ENCODE results near the gene CRYBG1. TPM values are rescaled to one million over a fixed set of nuclear protein-coding genes. Genes with fewer than 3 reads are reported as not detected.
"Not testable (repeated sequence)": the region's sequence is repeated elsewhere in the genome, so short reads cannot be mapped to it uniquely, and the experiment has no call there.

CRYBG1 gene
- total RNA-seq, 1 experiment from 2014 or later = 2.9 TPM

DNA sequence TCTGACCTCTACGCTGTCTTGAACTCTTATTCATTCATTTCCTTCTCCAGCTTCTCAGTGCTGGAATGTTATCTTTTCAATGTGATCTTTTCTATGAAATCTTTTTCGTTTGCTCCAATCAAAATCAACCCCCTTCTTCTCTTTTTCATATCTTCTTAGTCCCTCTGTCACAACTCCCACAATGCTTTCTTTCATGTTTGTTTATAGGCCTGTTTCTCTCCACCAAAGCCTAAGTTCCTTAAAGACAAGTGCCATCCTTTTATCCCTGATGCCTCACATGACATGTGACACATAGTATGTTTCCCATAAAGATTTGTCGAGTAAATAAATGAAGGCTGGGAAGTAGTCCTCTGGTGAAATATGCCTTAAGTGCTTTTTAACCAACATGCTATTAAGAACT, 38.1 kb downstream of the CRYBG1 start:
- CTCF ChIA-PET = no interaction called here
- intact Hi-C loops (cut with micrococcal nuclease; ENCODE audit: unreplicated experiment) = no loop called here
- BruUV-seq (replicated peaks) = no TSS peak

DNA sequence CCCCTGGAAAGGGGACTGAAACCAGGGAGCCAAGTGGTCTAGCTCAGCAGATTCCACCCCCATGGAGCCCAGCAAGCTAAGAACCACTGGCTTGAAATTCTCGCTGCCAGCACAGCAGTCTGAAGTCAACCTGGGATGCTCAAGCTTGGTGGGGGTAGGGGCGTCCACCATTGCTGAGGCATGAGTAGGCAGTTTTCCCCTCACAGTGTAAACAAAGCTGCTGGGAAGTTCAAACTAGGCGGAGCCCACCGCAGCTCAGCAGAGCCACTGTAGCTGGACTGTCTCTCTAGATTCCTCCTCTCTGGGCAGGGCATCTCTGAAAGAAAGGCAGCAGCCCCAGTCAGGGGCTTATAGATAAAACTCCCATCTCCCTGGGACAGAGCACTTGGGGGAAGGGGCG, 44.5 kb downstream of the CRYBG1 start:
- H3K27me3 ChIP-seq (replicated peaks; ENCODE audit: insufficient read depth, low read depth, low read length, poor library complexity); H3K36me3 ChIP-seq (ENCODE audit: insufficient read depth, low read length, poor library complexity, severe bottlenecking); intact Hi-C loops (cut with micrococcal nuclease; ENCODE audit: unreplicated experiment); H3K9me3 ChIP-seq (ENCODE audit: low read depth, low read length, poor library complexity, severe bottlenecking); H3K27ac ChIP-seq (ENCODE audit: low read depth, low read length, poor library complexity, severe bottlenecking); BruUV-seq (replicated peaks); POLR2A ChIA-PET (ENCODE audit: low non-redundant PET); DNase-seq (ENCODE audit: low spot score); H3K4me1 ChIP-seq (ENCODE audit: insufficient read depth, low read length, poor library complexity, severe bottlenecking); H3K4me3 ChIP-seq (ENCODE audit: low read depth, low read length, poor library complexity, severe bottlenecking): not testable (repeated sequence)
- CTCF ChIA-PET = interaction anchor here (0.5 to 0.8 kb wide), 2 partner anchors 9 to 44 kb away, joined by 3 to 4 read pairs; partner anchors contain the start of gene CRYBG1

More for the DNA sequence above, 38.1 kb downstream of the CRYBG1 start:
- Histone ChIP-seq H3K9me3 (ENCODE audit: low read depth, low read length, poor library complexity, severe bottlenecking) (no peaks in the 10 kb centered on the region), H3K4me3 (ENCODE audit: low read depth, low read length, poor library complexity, severe bottlenecking) (no peak overlapping the region), H3K27me3 (replicated peaks; ENCODE audit: insufficient read depth, low read depth, low read length, poor library complexity) (no peaks in the 10 kb centered on the region), H3K27ac (ENCODE audit: low read depth, low read length, poor library complexity, severe bottlenecking) (no peak overlapping the region), H3K4me1 (ENCODE audit: insufficient read depth, low read length, poor library complexity, severe bottlenecking) (peaks cover 7% of the 10 kb centered on the region), H3K36me3 (ENCODE audit: insufficient read depth, low read length, poor library complexity, severe bottlenecking) (no peaks in the 10 kb centered on the region)
- no peak for DNase-seq (ENCODE audit: low spot score)
- POLR2A ChIA-PET (ENCODE audit: low non-redundant PET) = no interaction called here
- TF ChIP-seq EZH2 (IDR thresholded peaks at IDR 0.05; ENCODE audit: borderline replicate concordance, low read depth, low read length, poor library complexity, severe bottlenecking) = no peak
- TF ChIP-seq, protein P1, sequence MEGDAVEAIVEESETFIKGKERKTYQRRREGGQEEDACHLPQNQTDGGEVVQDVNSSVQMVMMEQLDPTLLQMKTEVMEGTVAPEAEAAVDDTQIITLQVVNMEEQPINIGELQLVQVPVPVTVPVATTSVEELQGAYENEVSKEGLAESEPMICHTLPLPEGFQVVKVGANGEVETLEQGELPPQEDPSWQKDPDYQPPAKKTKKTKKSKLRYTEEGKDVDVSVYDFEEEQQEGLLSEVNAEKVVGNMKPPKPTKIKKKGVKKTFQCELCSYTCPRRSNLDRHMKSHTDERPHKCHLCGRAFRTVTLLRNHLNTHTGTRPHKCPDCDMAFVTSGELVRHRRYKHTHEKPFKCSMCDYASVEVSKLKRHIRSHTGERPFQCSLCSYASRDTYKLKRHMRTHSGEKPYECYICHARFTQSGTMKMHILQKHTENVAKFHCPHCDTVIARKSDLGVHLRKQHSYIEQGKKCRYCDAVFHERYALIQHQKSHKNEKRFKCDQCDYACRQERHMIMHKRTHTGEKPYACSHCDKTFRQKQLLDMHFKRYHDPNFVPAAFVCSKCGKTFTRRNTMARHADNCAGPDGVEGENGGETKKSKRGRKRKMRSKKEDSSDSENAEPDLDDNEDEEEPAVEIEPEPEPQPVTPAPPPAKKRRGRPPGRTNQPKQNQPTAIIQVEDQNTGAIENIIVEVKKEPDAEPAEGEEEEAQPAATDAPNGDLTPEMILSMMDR (conservative IDR thresholded peaks at IDR 0.05; ENCODE audit: low read depth, low read length) = no peak

DNA sequence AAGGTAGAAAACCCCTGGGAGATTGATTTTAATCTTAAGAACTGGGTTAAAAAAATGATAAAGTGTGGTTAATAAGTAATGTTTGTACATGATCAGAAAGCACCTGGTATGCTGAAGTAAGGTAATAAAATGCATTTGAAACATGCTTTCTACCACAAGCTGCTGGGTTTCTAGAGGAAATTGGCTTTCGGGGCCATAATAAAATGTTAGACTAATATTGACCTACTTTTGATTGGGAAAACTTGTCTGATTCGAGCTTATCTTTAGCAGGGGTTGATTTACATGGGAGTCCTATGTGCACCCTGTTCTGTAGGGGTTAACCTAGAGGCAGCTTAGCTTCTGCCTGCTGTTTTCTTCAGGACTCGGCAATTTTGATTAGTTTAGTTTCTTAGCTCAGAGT, 50.5 kb downstream of the CRYBG1 start:
- H3K4me3 ChIP-seq (ENCODE audit: low read depth, low read length, poor library complexity, severe bottlenecking) = no peak overlapping the region
- H3K27me3 ChIP-seq (replicated peaks; ENCODE audit: insufficient read depth, low read depth, low read length, poor library complexity) = no peaks in the 10 kb centered on the region
- ChIA-PET CTCF (no interaction called here), POLR2A (ENCODE audit: low non-redundant PET) (no interaction called here)
- no peaks in the 10 kb centered on the region for H3K36me3 ChIP-seq (ENCODE audit: insufficient read depth, low read length, poor library complexity, severe bottlenecking)
- TF ChIP-seq, protein P1 (conservative IDR thresholded peaks at IDR 0.05; ENCODE audit: low read depth, low read length) = no peak
- TF ChIP-seq EZH2 (IDR thresholded peaks at IDR 0.05; ENCODE audit: borderline replicate concordance, low read depth, low read length, poor library complexity, severe bottlenecking) = no peak
- peaks cover 38% of the 10 kb centered on the region for H3K4me1 ChIP-seq (ENCODE audit: insufficient read depth, low read length, poor library complexity, severe bottlenecking)
- H3K9me3 ChIP-seq (ENCODE audit: low read depth, low read length, poor library complexity, severe bottlenecking) = no peaks in the 10 kb centered on the region
- DNase-seq (ENCODE audit: low spot score) = no peak
- no peak overlapping the region for H3K27ac ChIP-seq (ENCODE audit: low read depth, low read length, poor library complexity, severe bottlenecking)
- intact Hi-C loops (cut with micrococcal nuclease; ENCODE audit: unreplicated experiment) = no loop called here
- BruUV-seq (replicated peaks) = no TSS peak

DNA sequence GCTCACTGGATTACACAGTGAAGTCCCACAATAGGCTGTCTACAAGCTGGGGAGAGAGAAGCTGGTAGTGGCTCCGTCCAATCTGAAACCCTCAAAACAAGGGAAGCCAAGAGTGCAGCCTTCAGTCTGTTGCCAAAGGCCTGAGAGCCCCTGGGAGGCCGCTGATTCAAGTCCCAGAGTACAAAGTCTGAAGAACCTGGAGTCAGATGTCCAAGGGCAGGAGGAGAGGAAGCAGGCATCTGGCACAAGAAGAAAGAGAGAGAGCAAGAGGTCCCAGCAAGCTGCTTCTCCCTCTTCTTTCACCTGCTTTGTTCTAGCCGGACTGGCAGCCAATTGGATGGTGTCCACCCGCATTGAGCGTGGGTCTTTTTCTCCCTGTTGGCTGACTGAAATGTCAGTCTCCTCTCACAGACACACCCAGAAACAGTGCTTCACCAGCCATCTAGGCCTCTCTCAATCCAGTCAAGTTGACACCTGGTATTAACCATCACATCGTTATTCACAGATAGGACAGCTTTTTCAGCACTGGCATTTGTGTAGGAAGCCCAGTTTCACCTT, 51.2 kb downstream of the CRYBG1 start:
- Histone ChIP-seq H3K36me3 (ENCODE audit: insufficient read depth, low read length, poor library complexity, severe bottlenecking) (no peaks in the 10 kb centered on the region), H3K27me3 (replicated peaks; ENCODE audit: insufficient read depth, low read depth, low read length, poor library complexity) (no peaks in the 10 kb centered on the region), H3K9me3 (ENCODE audit: low read depth, low read length, poor library complexity, severe bottlenecking) (no peaks in the 10 kb centered on the region), H3K4me3 (ENCODE audit: low read depth, low read length, poor library complexity, severe bottlenecking) (no peak overlapping the region), H3K4me1 (ENCODE audit: insufficient read depth, low read length, poor library complexity, severe bottlenecking) (peaks cover 43% of the 10 kb centered on the region), H3K27ac (ENCODE audit: low read depth, low read length, poor library complexity, severe bottlenecking) (no peak overlapping the region)
- TF ChIP-seq EZH2 (IDR thresholded peaks at IDR 0.05; ENCODE audit: borderline replicate concordance, low read depth, low read length, poor library complexity, severe bottlenecking) = no peak
- TF ChIP-seq, protein P1 (conservative IDR thresholded peaks at IDR 0.05; ENCODE audit: low read depth, low read length) = no peak
- BruUV-seq (replicated peaks) = no TSS peak
- ChIA-PET CTCF (no interaction called here), POLR2A (ENCODE audit: low non-redundant PET) (no interaction called here)
- intact Hi-C loops (cut with micrococcal nuclease; ENCODE audit: unreplicated experiment) = no loop called here
- no peak for DNase-seq (ENCODE audit: low spot score)

All from A673 (cell line).